GM12878 (cell line): Measurements from ENCODE around the gene VIL1.

Source experiments
- HDAC6 ChIP-seq: fragments of 200-600 bp; sonication (generic); IDR thresholded peaks from one replicate; pipeline ENCODE4 v1.8.0; 2017; ENCODE audit warnings: antibody characterized with exemption; ENCODE audit not compliant: unreplicated experiment
- MTA3 ChIP-seq: IDR thresholded peaks from 2 replicates; pipeline ENCODE4 v1.6.1; 2012; ENCODE audit warnings: low read length, inconsistent platforms, borderline replicate concordance
- PAX8 ChIP-seq: fragments of 450-650 bp; IDR thresholded peaks from 2 replicates; pipeline ENCODE4 v1.6.1; 2017; ENCODE audit warnings: mild to moderate bottlenecking, moderate library complexity
- ZNF384 ChIP-seq: IDR thresholded peaks from 2 replicates; pipeline ENCODE4 v1.6.1; 2012; ENCODE audit warnings: low read depth, mild to moderate bottlenecking, low read length, improper control_type of control experiment, borderline replicate concordance
- TF ChIP-seq, protein P1 (sequence below): IDR thresholded peaks from 2 replicates; pipeline ENCODE4 v1.6.1; 2012; ENCODE audit warnings: low read depth, low read length, improper control_type of control experiment
- TF ChIP-seq, protein P2 (sequence below), 3 experiments: IDR thresholded peaks in 2 of 3; conservative IDR thresholded peaks in 1 of 3; 2 replicates each; pipeline ENCODE4 v1.5.1; 2011; ENCODE audit warnings: low read depth in 3 of 3, low read length in 3 of 3, mild to moderate bottlenecking in 3 of 3, control low read depth in 2 of 3, moderate library complexity in 2 of 3, inconsistent platforms in 1 of 3, mixed read lengths in 1 of 3; ENCODE audit not compliant: control insufficient read depth in 2 of 3, insufficient read depth in 1 of 3; ENCODE audit errors: extremely low read depth in 1 of 3
- TF ChIP-seq, protein P3 (sequence below): fragments of 150-350 bp; IDR thresholded peaks from 2 replicates; pipeline ENCODE4 v1.6.1; 2016; ENCODE audit warnings: low read depth, low read length

DNA sequence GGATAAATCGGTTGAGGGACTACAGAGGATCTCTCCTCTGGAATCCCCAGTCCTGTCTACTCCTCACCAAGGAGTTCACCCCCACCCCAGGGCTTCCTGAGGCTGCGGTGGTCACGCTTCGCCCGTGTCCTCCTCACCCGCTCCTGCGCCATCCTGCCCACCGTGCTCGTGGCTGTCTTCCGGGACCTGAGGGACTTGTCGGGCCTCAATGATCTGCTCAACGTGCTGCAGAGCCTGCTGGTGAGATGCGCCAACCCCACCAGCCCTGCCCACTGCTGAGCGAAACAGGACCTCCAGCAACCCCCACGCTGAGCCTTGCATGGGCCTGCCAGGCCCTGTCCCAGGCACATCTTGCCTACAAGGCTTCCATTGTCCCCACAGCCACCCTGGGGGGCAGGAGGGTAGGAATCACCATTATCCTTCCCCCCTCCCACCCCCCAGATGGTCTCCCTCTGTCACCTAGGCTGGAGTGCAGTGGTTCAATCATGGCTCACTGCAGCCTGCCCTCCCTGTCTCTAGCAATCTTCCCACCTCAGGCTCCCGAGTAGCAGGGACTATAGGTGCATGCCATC, 25.9 kb upstream of the VIL1 start:
- TF ChIP-seq HDAC6 (no peak), PAX8 (no peak), ZNF384 (no peak), MTA3 (no peak)
- TF ChIP-seq, protein P1, sequence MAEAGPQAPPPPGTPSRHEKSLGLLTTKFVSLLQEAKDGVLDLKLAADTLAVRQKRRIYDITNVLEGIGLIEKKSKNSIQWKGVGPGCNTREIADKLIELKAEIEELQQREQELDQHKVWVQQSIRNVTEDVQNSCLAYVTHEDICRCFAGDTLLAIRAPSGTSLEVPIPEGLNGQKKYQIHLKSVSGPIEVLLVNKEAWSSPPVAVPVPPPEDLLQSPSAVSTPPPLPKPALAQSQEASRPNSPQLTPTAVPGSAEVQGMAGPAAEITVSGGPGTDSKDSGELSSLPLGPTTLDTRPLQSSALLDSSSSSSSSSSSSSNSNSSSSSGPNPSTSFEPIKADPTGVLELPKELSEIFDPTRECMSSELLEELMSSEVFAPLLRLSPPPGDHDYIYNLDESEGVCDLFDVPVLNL: no peak
- TF ChIP-seq, protein P2, sequence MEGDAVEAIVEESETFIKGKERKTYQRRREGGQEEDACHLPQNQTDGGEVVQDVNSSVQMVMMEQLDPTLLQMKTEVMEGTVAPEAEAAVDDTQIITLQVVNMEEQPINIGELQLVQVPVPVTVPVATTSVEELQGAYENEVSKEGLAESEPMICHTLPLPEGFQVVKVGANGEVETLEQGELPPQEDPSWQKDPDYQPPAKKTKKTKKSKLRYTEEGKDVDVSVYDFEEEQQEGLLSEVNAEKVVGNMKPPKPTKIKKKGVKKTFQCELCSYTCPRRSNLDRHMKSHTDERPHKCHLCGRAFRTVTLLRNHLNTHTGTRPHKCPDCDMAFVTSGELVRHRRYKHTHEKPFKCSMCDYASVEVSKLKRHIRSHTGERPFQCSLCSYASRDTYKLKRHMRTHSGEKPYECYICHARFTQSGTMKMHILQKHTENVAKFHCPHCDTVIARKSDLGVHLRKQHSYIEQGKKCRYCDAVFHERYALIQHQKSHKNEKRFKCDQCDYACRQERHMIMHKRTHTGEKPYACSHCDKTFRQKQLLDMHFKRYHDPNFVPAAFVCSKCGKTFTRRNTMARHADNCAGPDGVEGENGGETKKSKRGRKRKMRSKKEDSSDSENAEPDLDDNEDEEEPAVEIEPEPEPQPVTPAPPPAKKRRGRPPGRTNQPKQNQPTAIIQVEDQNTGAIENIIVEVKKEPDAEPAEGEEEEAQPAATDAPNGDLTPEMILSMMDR (IDR thresholded peaks at IDR 0.05 in 2 of 3, conservative IDR thresholded peaks at IDR 0.05 in 1 of 3; ENCODE audit: control insufficient read depth in 2 of 3, extremely low read depth in 1 of 3, insufficient read depth in 1 of 3, low read depth in 3 of 3, low read length in 3 of 3): no peak
- TF ChIP-seq, protein P3, sequence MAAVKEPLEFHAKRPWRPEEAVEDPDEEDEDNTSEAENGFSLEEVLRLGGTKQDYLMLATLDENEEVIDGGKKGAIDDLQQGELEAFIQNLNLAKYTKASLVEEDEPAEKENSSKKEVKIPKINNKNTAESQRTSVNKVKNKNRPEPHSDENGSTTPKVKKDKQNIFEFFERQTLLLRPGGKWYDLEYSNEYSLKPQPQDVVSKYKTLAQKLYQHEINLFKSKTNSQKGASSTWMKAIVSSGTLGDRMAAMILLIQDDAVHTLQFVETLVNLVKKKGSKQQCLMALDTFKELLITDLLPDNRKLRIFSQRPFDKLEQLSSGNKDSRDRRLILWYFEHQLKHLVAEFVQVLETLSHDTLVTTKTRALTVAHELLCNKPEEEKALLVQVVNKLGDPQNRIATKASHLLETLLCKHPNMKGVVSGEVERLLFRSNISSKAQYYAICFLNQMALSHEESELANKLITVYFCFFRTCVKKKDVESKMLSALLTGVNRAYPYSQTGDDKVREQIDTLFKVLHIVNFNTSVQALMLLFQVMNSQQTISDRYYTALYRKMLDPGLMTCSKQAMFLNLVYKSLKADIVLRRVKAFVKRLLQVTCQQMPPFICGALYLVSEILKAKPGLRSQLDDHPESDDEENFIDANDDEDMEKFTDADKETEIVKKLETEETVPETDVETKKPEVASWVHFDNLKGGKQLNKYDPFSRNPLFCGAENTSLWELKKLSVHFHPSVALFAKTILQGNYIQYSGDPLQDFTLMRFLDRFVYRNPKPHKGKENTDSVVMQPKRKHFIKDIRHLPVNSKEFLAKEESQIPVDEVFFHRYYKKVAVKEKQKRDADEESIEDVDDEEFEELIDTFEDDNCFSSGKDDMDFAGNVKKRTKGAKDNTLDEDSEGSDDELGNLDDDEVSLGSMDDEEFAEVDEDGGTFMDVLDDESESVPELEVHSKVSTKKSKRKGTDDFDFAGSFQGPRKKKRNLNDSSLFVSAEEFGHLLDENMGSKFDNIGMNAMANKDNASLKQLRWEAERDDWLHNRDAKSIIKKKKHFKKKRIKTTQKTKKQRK: no peak
